Heart right ventricle (tissue), 16 donors: Measurements from ENCODE around the gene OTOR. TPM values are rescaled to one million over a fixed set of nuclear protein-coding genes. Genes with fewer than 3 reads are reported as not detected.

Source experiments
- ATAC-seq, 8 donors: fragments of 200-7000 bp; cut with Tn5 transposase; one replicate each; pipeline ENCODE4 v1.9.1; 2020; ENCODE audit warnings: mild to moderate bottlenecking in 8 of 8, moderate library complexity in 8 of 8, moderate number of reproducible peaks in 1 of 8
- DNase-seq, 2 donors: peaks; one replicate each; pipeline ENCODE4 v3.0.0-alpha.2; 2020
- H3K27ac ChIP-seq, 10 donors: fragments of 200-600 bp; sonication (generic) in 2 of 10; one replicate each; pipeline versions ENCODE4 v1.5.0 to v1.8.0; 2020 to 2022; ENCODE audit warnings: mild to moderate bottlenecking in 3 of 10
- H3K27me3 ChIP-seq, 7 donors: fragments of 200-600 bp; one replicate each; pipeline ENCODE4 v1.8.0; 2021 to 2022; ENCODE audit warnings: mild to moderate bottlenecking in 2 of 7
- H3K36me3 ChIP-seq, 9 donors: fragments of 200-600 bp; sonication (generic) in 1 of 9; one replicate each; pipeline versions ENCODE4 v1.5.0 to v1.8.0; 2020 to 2022; ENCODE audit warnings: mild to moderate bottlenecking in 2 of 9
- H3K4me1 ChIP-seq, 9 donors: fragments of 200-600 bp; sonication (generic) in 1 of 9; one replicate each; pipeline versions ENCODE4 v1.5.0 to v1.8.0; 2020 to 2022; ENCODE audit warnings: mild to moderate bottlenecking in 4 of 9
- H3K4me3 ChIP-seq, 10 donors: fragments of 200-600 bp; sonication (generic) in 2 of 10; one replicate each; pipeline versions ENCODE4 v1.5.0 to v1.8.0; 2020 to 2022; ENCODE audit warnings: mild to moderate bottlenecking in 7 of 10, moderate library complexity in 2 of 10
- H3K9me3 ChIP-seq, 11 donors: fragments of 200-600 bp in 10 of 11; sonication (generic) in 2 of 11; one replicate each; pipeline versions ENCODE4 v1.5.0 to v1.8.0; 2013 to 2022; ENCODE audit warnings: mild to moderate bottlenecking in 2 of 11, control low read depth in 1 of 11, moderate library complexity in 1 of 11
- CTCF ChIP-seq, 9 donors: fragments of 200-600 bp; sonication (generic) in 2 of 9; IDR thresholded peaks; one replicate each; pipeline versions ENCODE4 v1.5.0 to v1.8.0; 2021 to 2022; ENCODE audit warnings: antibody characterized with exemption in 9 of 9, mild to moderate bottlenecking in 5 of 9, moderate library complexity in 1 of 9
- WGBS, 2 donors: extraction: QIAGEN DNeasy Blood & Tissue Kit; methylation state at CpG; one replicate each; pipeline ENCODE4 v1.1.7; 2013; ENCODE audit warnings: inconsistent platforms in 1 of 2; 5-methylcytosine and 5-hydroxymethylcytosine counted together
- intact Hi-C, 10 donors: fragments of 100-400 bp; cut with DNase I; formaldehyde crosslinking; loops; one replicate each; pipeline versions ENCODE4 v1.11.1 to v1.14.2; 2022
- polyA plus RNA-seq, 2 donors: library from polyadenylated mRNA; stranded (reverse); fragments of 200-250 nt; gene quantifications; one replicate each; pipeline ENCODE4 v1.2.3, GENCODE V29; 2013
- total RNA-seq, 10 donors: library from RNA; stranded (reverse); fragmentation: NEBNext Ultra II Directional in 3 of 10; extraction: Animal tissue kit (Norgen Biotek cat#: 25700) in 3 of 10; gene quantifications; one replicate each; pipeline versions ENCODE4 v1.2.1 to v1.2.4, GENCODE V29; 2021 to 2023
- donor health status: Arrhythmogenic right ventricular cardiomyopathy.
- donor health status: ischemic (EF 13 %, LVEDD 7.1; RV severe dilation, severe dysfunction).
- donor health status: healthy with polysubstance abuse.
- donor health status: DM: no; HTN: yes; CAD: no.
- donor health status: DM: no; HTN: no; CAD: no.
- donor health status: ischemic (EF 25% LVEDD 6.9; RV normal size, moderate dysfunction).
- donor health status: ischemic (EF 25% LVEDD 5.7; RV mildly dilated, moderate dysfunction).
- donor health status: healthy.
- donor health status: DM: yes; HTN: yes; CAD: no.
- donor health status: Ischemic cardiomyopathy.
- donor health status: ischemic (EF 35%, LVEDD 5.7; RV mildly dilated, moderate dysfunction).
- donor health status: nonischemic (EF 11% LVEDD 7.7; RV severe dilation, severe dysfunction).
- donor health status: DM: yes; HTN: yes; CAD: no.
- donor health status: PGD.
- donor health status: ischemic (EF 29% LVEDD 5.4; RV normal size, mild dysfunction).
- donor health status: nonischemic (EF 23%, LVEDD 6.1; RV moderate dilation, normal function).

Gene OTOR
- total and polyA plus RNA-seq, 12 donors = not detected

GRCh38 chr20:16778159-16778558, 30.0 kb downstream of the OTOR start:
- Histone ChIP-seq H3K4me1 (no peaks in the 10 kb centered on the region), H3K27me3 (no peaks in the 10 kb centered on the region), H3K27ac (no peak overlapping the region), H3K4me3 (no peak overlapping the region), H3K9me3 (peaks cover 0 to 17% (median 4%) of the 10 kb centered on the region in 11 donors), H3K36me3 (no peaks in the 10 kb centered on the region)
- TF ChIP-seq CTCF (IDR thresholded peaks at IDR 0.05) = no peak
- WGBS, 2 donors = 93% methylated on average over 1 of the region's 1 CpG
- no peak for ATAC-seq
- intact Hi-C loops = loop anchor here in 1 of 10 donors (10.0 kb wide), 1 partner anchor 63 kb away; no protein-coding TSS in a partner anchor
- DNase-seq = no peak

- DNase-seq (no peak), ATAC-seq (no peak)
- Histone ChIP-seq H3K9me3 (peaks cover 0 to 15% (median 3%) of the 10 kb centered on the region in 11 donors), H3K4me3 (no peak overlapping the region), H3K36me3 (no peaks in the 10 kb centered on the region), H3K27me3 (no peaks in the 10 kb centered on the region), H3K27ac (no peak overlapping the region), H3K4me1 (no peaks in the 10 kb centered on the region)
- intact Hi-C loops = no loop called here
- TF ChIP-seq CTCF (IDR thresholded peaks at IDR 0.05) = no peak
- WGBS, 2 donors = 93 to 96% methylated on average over 1 of the region's 1 CpG
Measured at GRCh38 chr20:16781496-16781895, 33.3 kb downstream of the OTOR start.

- WGBS, 2 donors = 63 to 71% methylated on average over 1 of the region's 1 CpG
- Histone ChIP-seq H3K36me3 (no peaks in the 10 kb centered on the region), H3K4me1 (no peaks in the 10 kb centered on the region), H3K4me3 (no peak overlapping the region), H3K27ac (no peak overlapping the region), H3K9me3 (peaks cover 0 to 27% (median 3%) of the 10 kb centered on the region in 11 donors), H3K27me3 (no peaks in the 10 kb centered on the region)
- intact Hi-C loops = no loop called here
- ATAC-seq (no peak), DNase-seq (no peak)
- no peak for TF ChIP-seq CTCF (IDR thresholded peaks at IDR 0.05)
Measured at GRCh38 chr20:16785226-16785625, 37.1 kb downstream of the OTOR start.

Other genes with a start within 250 kb of the OTOR start
- 10 to 100 TPM; 14.4 to 22.5 (median 18.2) TPM for gene KIF16B, start 174.9 kb upstream of the OTOR start, total RNA-seq
- gene KIF16B, start 174.9 kb upstream of the OTOR start, polyA plus RNA-seq = 10 to 100 TPM in 1 of 2 donors, 1 to 10 TPM in 1; 9.7 to 12.9 TPM
- 10 to 100 TPM; 28.8 to 40.3 (median 32.2) TPM for gene SNRPB2, start 18.3 kb upstream of the OTOR start, total RNA-seq
- 10 to 100 TPM; 30.0 to 49.2 TPM for gene SNRPB2, start 18.3 kb upstream of the OTOR start, polyA plus RNA-seq